IPS-11a (cell line): ENCODE measurements around the gene GTF2H4.
"Not testable (repeated sequence)": the region's sequence is repeated elsewhere in the genome, so short reads cannot be mapped to it uniquely, and the experiment has no call there.

Experiments used
- H3K4me3 ChIP-seq: one replicate; pipeline ENCODE4 v1.5.1; 2013; ENCODE audit warnings: low read depth, low read length, control low read depth

The GTF2H4 gene

DNA sequence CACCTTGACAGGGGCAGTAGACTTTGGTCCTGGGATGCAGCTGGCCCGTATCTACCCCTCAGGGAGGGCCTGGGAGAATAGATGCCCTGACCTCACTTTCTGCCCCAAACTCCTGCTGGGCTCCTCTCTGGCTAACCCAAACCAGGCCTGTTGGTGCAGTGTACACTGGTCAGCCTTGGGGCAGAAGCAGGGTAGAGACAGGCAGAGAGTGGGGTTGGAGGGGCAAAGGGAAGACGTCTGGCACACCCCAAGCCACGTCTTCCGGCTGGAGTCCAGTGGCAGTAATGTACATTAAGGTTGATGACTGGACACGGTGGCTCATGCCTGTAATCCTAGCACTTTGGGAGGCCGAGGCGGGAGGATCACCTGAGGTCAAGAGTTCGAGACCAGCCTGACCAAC lies 14.3 kb upstream of the GTF2H4 start:
- no peak overlapping the region for H3K4me3 ChIP-seq

- no peak overlapping the region for H3K4me3 ChIP-seq
Observed at GRCh38 chr6:30894381-30894780, 13.6 kb upstream of the GTF2H4 start.

- H3K4me3 ChIP-seq, result no peak overlapping the region
Observed at GRCh38 chr6:30894935-30895334, 13.1 kb upstream of the GTF2H4 start.

GRCh38 chr6:30895343-30895742 lies 12.7 kb upstream of the GTF2H4 start:
- no peak overlapping the region for H3K4me3 ChIP-seq

GRCh38 chr6:30896541-30896940 lies 11.5 kb upstream of the GTF2H4 start:
- H3K4me3 ChIP-seq, result no peak overlapping the region

- H3K4me3 ChIP-seq, result no peak overlapping the region
Observed at GRCh38 chr6:30897882-30898281, 10.1 kb upstream of the GTF2H4 start.

- H3K4me3 ChIP-seq, result no peak overlapping the region
Observed at GRCh38 chr6:30898750-30899360, 9.2 kb upstream of the GTF2H4 start.

GRCh38 chr6:30900863-30901417 lies 7.1 kb upstream of the GTF2H4 start:
- no peak overlapping the region for H3K4me3 ChIP-seq

GRCh38 chr6:30901436-30901835 lies 6.6 kb upstream of the GTF2H4 start:
- H3K4me3 ChIP-seq, result no peak overlapping the region

- not testable (repeated sequence) for H3K4me3 ChIP-seq
Observed at GRCh38 chr6:30902196-30902595, 5.8 kb upstream of the GTF2H4 start.

- H3K4me3 ChIP-seq, result no peak overlapping the region
Observed at GRCh38 chr6:30902709-30903108, 5.3 kb upstream of the GTF2H4 start.

- no peak overlapping the region for H3K4me3 ChIP-seq
Observed at GRCh38 chr6:30903236-30903635, 4.8 kb upstream of the GTF2H4 start.

DNA sequence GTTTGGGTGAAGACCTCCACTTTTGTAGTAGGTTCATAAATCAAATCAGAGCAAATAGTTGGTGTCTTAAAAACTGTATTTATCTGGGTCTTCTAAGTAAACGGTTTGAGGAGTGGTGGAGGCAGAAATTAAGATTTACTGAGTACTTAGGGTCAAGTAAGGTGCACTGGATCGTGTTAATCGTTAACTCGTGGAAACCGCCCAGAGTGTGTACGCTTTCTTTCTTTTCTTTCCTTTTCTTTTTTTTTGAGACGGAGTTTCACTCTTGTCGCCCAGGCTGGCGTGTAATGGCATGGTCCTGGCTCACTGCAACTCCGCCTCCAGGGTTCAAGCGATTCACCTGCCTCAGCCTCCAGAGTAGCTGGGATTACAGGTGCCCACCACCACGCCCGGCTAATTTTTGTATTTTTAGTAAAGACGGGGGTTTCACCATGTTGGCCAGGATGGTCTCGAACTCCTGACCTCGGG lies 683 bp upstream of the GTF2H4 start:
- peak overlapping the region; percentile 91 for H3K4me3 ChIP-seq

DNA sequence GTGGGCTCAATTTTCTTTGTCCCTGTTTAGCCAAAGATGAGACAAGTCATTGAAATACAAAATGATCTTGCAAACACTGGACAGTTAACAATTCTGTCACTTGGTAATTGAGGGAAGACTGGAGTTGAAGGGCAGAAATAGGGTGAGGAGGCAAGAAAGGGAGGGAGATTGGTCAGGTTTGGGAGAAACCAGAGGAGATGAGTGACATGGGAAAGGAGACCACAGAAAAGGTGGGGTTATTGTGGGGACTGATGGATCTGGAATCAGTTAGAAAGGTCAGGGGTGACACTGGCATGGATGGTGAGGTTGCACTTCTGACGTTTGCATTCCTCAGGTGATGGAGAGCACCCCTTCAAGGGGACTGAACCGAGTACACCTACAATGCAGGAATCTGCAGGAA lies 693 bp downstream of the GTF2H4 start:
- H3K4me3 ChIP-seq, result peak overlapping the region; percentile 91

GRCh38 chr6:30910473-30910872 lies 2.5 kb downstream of the GTF2H4 start:
- not testable (repeated sequence) for H3K4me3 ChIP-seq

- H3K4me3 ChIP-seq, result no peak overlapping the region
Observed at GRCh38 chr6:30912746-30913520, 4.9 kb downstream of the GTF2H4 start.

DNA sequence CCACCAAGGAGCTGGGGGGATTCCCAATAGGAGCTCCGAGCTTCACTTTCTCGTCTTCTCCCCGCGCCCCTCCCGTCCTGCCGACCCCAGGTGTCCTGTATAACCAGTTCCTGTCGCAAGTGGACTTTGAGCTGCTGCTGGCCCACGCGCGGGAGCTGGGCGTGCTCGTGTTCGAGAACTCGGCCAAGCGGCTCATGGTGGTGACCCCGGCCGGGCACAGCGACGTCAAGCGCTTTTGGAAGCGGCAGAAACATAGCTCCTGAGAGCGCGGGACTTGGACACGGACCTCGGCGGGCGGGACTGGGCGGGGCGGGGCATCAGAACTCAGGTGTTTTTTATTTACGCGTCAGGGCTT lies 5.7 kb downstream of the GTF2H4 start:
- peak overlapping the region; percentile 44 for H3K4me3 ChIP-seq

- H3K4me3 ChIP-seq, result peak within 1 kb of the TSS; percentile 44
Observed at GRCh38 chr6:30914076-30914853, 6.3 kb downstream of the GTF2H4 start, which contains the start of gene VARS2. VARS2 (plus strand) TSS chr6:30914238; CDS start chr6:30914837, 599 bp downstream.

- no peak overlapping the region for H3K4me3 ChIP-seq
Observed at GRCh38 chr6:30914854-30915590, 7.0 kb downstream of the GTF2H4 start.

- no peak overlapping the region for H3K4me3 ChIP-seq
Observed at GRCh38 chr6:30915591-30915946, 7.6 kb downstream of the GTF2H4 start.

DNA sequence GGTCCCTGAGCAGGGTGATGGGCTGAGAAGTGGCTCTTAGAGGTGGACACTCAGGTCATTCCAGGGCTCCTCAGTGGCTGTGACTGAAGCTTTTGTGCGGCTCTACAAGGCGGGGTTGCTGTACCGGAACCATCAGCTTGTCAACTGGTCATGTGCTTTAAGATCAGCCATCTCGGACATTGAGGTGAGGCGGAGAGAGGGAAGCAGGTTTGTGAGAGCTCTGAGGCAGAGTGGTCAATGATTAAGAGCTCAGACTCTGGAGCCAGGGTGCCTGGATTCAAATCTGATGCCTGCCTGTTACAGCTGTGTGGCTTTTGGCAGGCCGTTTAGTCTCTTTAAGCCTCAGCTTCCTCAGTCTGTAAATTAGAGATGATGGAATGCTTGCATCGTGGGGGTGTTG lies 9.0 kb downstream of the GTF2H4 start:
- no peak overlapping the region for H3K4me3 ChIP-seq
